Spleen (tissue), 11 donors: ENCODE measurements around the gene CTNS. TPM values are rescaled to one million over a fixed set of nuclear protein-coding genes. Genes with fewer than 3 reads are reported as not detected.

ENCODE experiments used
- DNase-seq: peaks from one replicate; pipeline ENCODE4 v3.0.0-alpha.2; 2020
- H3K27ac ChIP-seq, 8 donors: fragments of 200-600 bp; sonication (generic) in 7 of 8; 1 replicate in 4 of 8; 2 replicates in 4 of 8; pipeline versions ENCODE4 v1.5.0 to v1.8.0; 2016 to 2021; ENCODE audit warnings: inconsistent platforms in 4 of 8, mild to moderate bottlenecking in 4 of 8, moderate library complexity in 1 of 8
- H3K27me3 ChIP-seq, 7 donors: fragments of 200-600 bp; sonication (generic) in 6 of 7; replicated peaks in 1 of 7; 1 replicate in 4 of 7; 2 replicates in 3 of 7; pipeline versions ENCODE4 v1.5.0 to v1.8.0; 2016 to 2021; ENCODE audit warnings: inconsistent platforms in 3 of 7, mild to moderate bottlenecking in 1 of 7
- H3K36me3 ChIP-seq, 6 donors: fragments of 200-600 bp; sonication (generic) in 5 of 6; 1 replicate in 4 of 6; 2 replicates in 2 of 6; pipeline versions ENCODE4 v1.5.0 to v1.8.0; 2016 to 2021; ENCODE audit warnings: inconsistent platforms in 2 of 6
- H3K4me1 ChIP-seq, 6 donors: fragments of 200-600 bp; sonication (generic) in 5 of 6; 1 replicate in 3 of 6; 2 replicates in 3 of 6; pipeline versions ENCODE4 v1.5.0 to v1.8.0; 2016 to 2021; ENCODE audit warnings: inconsistent platforms in 3 of 6
- H3K4me3 ChIP-seq, 8 donors: fragments of 200-600 bp; sonication (generic) in 7 of 8; 1 replicate in 4 of 8; 2 replicates in 4 of 8; pipeline versions ENCODE4 v1.5.0 to v1.8.0; 2016 to 2021; ENCODE audit warnings: inconsistent platforms in 4 of 8, mild to moderate bottlenecking in 4 of 8, moderate library complexity in 2 of 8
- H3K9me3 ChIP-seq, 8 donors: fragments of 200-600 bp; sonication (generic) in 7 of 8; 1 replicate in 4 of 8; 2 replicates in 4 of 8; pipeline versions ENCODE4 v1.5.0 to v1.8.0; 2016 to 2021; ENCODE audit warnings: inconsistent platforms in 4 of 8
- POLR2A ChIP-seq, 3 donors: fragments of 450-650 bp; IDR thresholded peaks; one replicate each; pipeline ENCODE4 v1.5.1; 2017; ENCODE audit warnings: antibody characterized with exemption in 3 of 3, mild to moderate bottlenecking in 1 of 3
- POLR2AphosphoS5 ChIP-seq, 3 donors: sonication (generic); formaldehyde crosslinking; IDR thresholded peaks; one replicate each; pipeline ENCODE4 v1.5.1; 2017; ENCODE audit warnings: antibody characterized with exemption in 3 of 3
- WGBS, 5 donors: extraction: QIAGEN DNeasy Blood & Tissue Kit in 3 of 5; methylation state at CpG; one replicate each; pipeline versions ENCODE4 v1.1.5 to v1.1.7; 2013 to 2018; 5-methylcytosine and 5-hydroxymethylcytosine counted together
- intact Hi-C: fragments of 100-400 bp; cut with DNase I; formaldehyde crosslinking; loops from one replicate; pipeline ENCODE4 v1.15.0; 2023; ENCODE audit warnings: low total_unique reads
- polyA plus RNA-seq, 3 donors: library from polyadenylated mRNA; stranded (reverse); fragments of 200-250 nt; gene quantifications; one replicate each; pipeline ENCODE4 v1.2.1, GENCODE V29; 2013
- total RNA-seq, 7 donors: library from RNA; depleted of rRNA in 3 of 7; stranded (reverse); fragments of >200 nt in 3 of 7; fragmentation: NEBNext Ultra II Directional in 4 of 7; extraction: Animal tissue kit (Norgen Biotek cat#: 25700) in 4 of 7; gene quantifications; one replicate each; pipeline versions ENCODE4 v1.1.0 to v1.2.1, GENCODE V29; 2016 to 2021
- TF ChIP-seq, protein P1 (sequence below), 11 experiments: fragments of 200-600 bp in 7 of 11; fragments of 450-650 bp in 4 of 11; sonication (generic) in 4 of 11; IDR thresholded peaks in 8 of 11; conservative IDR thresholded peaks in 3 of 11; 1 replicate in 7 of 11; 2 replicates in 4 of 11; pipeline versions ENCODE4 v1.4.0 to v1.8.0; 2016 to 2021; ENCODE audit warnings: antibody characterized with exemption in 11 of 11, inconsistent platforms in 4 of 11, mild to moderate bottlenecking in 1 of 11
- donor health status: healthy with polysubstance abuse.
- donor health status: DM: no; HTN: no; CAD: no; lungs with moderate emphysema.
- donor health status: DM: no; HTN: no; CAD: no.
- donor health status: Bipolar disorder and iron deficiency.
- donor health status: healthy.
- donor health status: DM: no; HTN: no; CAD: no.
- donor health status: DM: yes; HTN: yes; CAD: no.

The CTNS gene
- total and polyA plus RNA-seq, 10 donors: 5.7 to 42.5 (median 14.0) TPM

DNA sequence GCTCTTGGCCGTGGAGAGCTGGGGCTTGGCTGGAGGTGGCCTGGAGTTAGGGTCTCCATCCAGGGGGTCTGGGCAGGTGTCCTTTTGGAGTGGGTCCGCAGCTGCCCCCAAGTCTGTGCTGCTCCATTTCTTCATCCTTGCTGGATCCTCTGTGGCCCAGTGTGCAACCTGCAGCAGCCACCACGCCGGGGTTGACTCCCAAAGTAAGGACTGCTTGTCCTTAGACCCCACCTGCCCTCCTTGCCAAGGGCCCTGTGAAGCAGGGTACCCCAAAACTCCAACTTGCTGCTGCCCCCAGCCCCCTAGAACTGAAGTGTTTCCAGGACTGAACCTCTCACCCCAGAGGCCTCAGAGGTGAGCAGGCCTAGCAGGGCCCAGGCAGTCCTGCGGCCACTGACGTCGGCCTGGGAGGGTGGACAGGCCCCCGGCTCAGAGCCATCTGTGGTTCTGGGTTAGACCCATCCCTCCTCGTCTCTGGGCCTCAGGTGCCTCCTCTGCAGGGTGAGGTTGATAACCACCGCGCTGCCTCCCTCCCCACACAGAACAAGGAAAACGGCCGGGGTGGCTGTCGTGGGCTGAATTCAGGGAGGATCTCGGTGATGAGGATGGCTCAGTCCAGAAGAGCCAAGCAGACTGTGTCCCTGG, 44.2 kb upstream of the CTNS start:
- Histone ChIP-seq H3K4me1 (peaks cover 0 to 4% (median 0%) of the 10 kb centered on the region in 6 donors), H3K27me3 (no peaks in the 10 kb centered on the region), H3K4me3 (no peak overlapping the region), H3K9me3 (no peaks in the 10 kb centered on the region), H3K36me3 (peaks cover 0 to 74% (median 21%) of the 10 kb centered on the region in 6 donors), H3K27ac (no peak overlapping the region)
- TF ChIP-seq POLR2A (IDR thresholded peaks at IDR 0.05): no peak
- no peak for TF ChIP-seq POLR2AphosphoS5 (IDR thresholded peaks at IDR 0.05)
- TF ChIP-seq, protein P1, sequence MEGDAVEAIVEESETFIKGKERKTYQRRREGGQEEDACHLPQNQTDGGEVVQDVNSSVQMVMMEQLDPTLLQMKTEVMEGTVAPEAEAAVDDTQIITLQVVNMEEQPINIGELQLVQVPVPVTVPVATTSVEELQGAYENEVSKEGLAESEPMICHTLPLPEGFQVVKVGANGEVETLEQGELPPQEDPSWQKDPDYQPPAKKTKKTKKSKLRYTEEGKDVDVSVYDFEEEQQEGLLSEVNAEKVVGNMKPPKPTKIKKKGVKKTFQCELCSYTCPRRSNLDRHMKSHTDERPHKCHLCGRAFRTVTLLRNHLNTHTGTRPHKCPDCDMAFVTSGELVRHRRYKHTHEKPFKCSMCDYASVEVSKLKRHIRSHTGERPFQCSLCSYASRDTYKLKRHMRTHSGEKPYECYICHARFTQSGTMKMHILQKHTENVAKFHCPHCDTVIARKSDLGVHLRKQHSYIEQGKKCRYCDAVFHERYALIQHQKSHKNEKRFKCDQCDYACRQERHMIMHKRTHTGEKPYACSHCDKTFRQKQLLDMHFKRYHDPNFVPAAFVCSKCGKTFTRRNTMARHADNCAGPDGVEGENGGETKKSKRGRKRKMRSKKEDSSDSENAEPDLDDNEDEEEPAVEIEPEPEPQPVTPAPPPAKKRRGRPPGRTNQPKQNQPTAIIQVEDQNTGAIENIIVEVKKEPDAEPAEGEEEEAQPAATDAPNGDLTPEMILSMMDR (IDR thresholded peaks at IDR 0.05 in 8 of 11, conservative IDR thresholded peaks at IDR 0.05 in 3 of 11): no peak
- DNase-seq: no peak
- intact Hi-C loops: no loop called here
- 86 to 95% (median 92%) methylated on average over 7 to 15 of the region's 15 CpGs for WGBS, 5 donors

DNA sequence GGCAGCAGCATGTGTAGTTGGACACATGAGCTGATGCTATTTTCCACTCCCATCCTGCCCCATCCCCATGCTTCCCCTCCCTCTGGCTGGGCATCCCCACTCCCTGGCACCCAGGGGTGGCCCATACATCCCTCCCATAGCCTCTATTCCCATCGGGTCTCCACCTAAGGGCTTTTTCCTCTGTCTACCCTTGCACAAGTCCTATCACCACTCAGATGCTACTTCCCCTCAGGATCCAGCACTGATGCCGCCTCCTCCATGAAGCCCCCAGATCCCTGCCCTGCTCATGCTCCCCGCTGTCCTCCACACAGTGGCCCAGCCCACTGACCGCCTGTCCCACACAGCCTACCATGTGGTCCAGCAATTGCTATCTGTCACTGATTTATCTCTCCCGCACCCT, 43.2 kb upstream of the CTNS start:
- no peak overlapping the region for H3K4me3 ChIP-seq
- WGBS, 5 donors: 91 to 99% (median 93%) methylated on average over 5 of the region's 5 CpGs
- no peaks in the 10 kb centered on the region for H3K9me3 ChIP-seq
- TF ChIP-seq, protein P1 (IDR thresholded peaks at IDR 0.05 in 8 of 11, conservative IDR thresholded peaks at IDR 0.05 in 3 of 11): no peak
- TF ChIP-seq POLR2A (IDR thresholded peaks at IDR 0.05) (no peak), POLR2AphosphoS5 (IDR thresholded peaks at IDR 0.05) (no peak)
- H3K36me3 ChIP-seq: peaks cover 0 to 72% (median 15%) of the 10 kb centered on the region in 6 donors
- DNase-seq: no peak
- H3K4me1 ChIP-seq: peaks cover 0 to 4% (median 0%) of the 10 kb centered on the region in 6 donors
- intact Hi-C loops: no loop called here
- no peak overlapping the region for H3K27ac ChIP-seq
- H3K27me3 ChIP-seq: no peaks in the 10 kb centered on the region

DNA sequence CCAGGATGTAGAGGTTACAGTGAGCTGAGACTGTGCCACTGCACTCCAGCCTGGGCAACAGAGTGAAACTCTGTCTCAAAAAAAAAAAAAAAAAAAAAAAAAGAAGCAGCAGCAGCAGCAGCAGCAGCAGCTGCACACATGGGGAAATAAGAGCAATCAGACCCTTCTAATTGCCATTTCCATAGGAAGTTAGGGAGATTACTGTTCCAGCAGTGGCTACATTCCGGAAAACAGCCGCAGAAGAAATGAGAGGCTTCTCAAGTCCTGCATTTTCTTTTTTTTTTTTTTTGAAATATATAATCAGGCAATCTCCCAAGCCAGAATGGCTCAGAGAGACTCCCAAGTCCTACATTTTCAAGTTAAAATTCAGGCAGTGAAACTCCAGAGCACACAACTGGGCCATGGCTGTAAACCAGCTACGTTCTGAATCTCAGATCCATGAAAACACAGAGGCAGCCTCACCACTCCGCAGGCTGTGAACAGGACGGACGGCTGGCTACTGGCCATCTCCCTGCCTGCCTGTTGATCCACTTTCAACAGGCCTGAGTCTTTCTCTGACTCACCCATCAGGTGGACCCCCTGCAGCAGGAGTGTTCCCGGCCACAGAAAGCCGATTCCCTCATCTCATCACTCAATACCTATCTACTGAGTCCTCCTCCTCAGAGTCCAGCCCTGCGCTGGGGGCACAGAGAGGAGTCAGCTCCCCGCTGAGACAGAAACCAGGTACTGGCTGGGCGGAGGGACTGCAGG, 42.3 kb upstream of the CTNS start:
- Histone ChIP-seq H3K27me3 (no peaks in the 10 kb centered on the region), H3K36me3 (peaks cover 0 to 64% (median 13%) of the 10 kb centered on the region in 6 donors), H3K27ac (no peak overlapping the region), H3K9me3 (no peaks in the 10 kb centered on the region), H3K4me1 (peaks cover 0 to 4% (median 0%) of the 10 kb centered on the region in 6 donors), H3K4me3 (no peak overlapping the region)
- no peak for DNase-seq
- no peak for TF ChIP-seq POLR2A (IDR thresholded peaks at IDR 0.05)
- no peak for TF ChIP-seq POLR2AphosphoS5 (IDR thresholded peaks at IDR 0.05)
- TF ChIP-seq, protein P1 (IDR thresholded peaks at IDR 0.05 in 8 of 11, conservative IDR thresholded peaks at IDR 0.05 in 3 of 11): no peak
- intact Hi-C loops: no loop called here
- 77 to 89% (median 84%) methylated on average over 9 to 11 of the region's 11 CpGs for WGBS, 5 donors

DNA sequence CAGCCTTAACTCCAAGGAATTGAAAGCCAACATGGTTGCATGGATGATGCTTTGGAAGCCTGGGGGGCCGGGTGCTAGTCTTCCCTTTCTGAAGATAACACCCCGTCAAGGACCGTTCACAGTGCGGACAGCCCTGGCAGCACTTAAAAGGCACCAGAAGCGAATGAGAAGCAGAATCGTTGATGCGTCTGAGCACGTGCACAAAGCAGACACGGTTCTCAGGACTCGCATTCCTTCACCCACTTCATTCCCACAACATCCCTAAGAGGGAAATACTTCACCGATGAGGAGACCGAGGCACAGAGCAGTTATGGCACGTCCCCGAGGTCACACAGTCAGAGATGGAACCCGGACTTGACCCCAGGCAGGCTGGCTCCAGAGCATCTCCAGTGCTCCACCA, 41.6 kb upstream of the CTNS start:
- Histone ChIP-seq H3K36me3 (peaks cover 0 to 56% (median 7%) of the 10 kb centered on the region in 6 donors), H3K4me3 (no peak overlapping the region), H3K9me3 (no peaks in the 10 kb centered on the region), H3K4me1 (peaks cover 0 to 4% (median 0%) of the 10 kb centered on the region in 6 donors), H3K27ac (no peak overlapping the region), H3K27me3 (no peaks in the 10 kb centered on the region)
- DNase-seq: no peak
- TF ChIP-seq POLR2AphosphoS5 (IDR thresholded peaks at IDR 0.05) (no peak), POLR2A (IDR thresholded peaks at IDR 0.05) (no peak)
- TF ChIP-seq, protein P1 (IDR thresholded peaks at IDR 0.05 in 8 of 11, conservative IDR thresholded peaks at IDR 0.05 in 3 of 11): no peak
- intact Hi-C loops: no loop called here
- WGBS, 5 donors: 85 to 95% (median 88%) methylated on average over 14 to 15 of the region's 15 CpGs
